Stimulated activated CD4-positive, alpha-beta T cell treated with anti-CD3 and anti-CD28 coated beads, Interleukin-12 subunit alpha, Interleukin-12 subunit beta, amount 100 ng/mL, for 4 hours (primary cell): ENCODE results near the gene LONRF2.
"Not testable (repeated sequence)": the region's sequence is repeated elsewhere in the genome, so short reads cannot be mapped to it uniquely, and the experiment has no call there.

Experiments
- DNase-seq: peaks from one replicate; pipeline ENCODE4 v3.0.0-alpha.2; 2020

LONRF2 gene

DNA sequence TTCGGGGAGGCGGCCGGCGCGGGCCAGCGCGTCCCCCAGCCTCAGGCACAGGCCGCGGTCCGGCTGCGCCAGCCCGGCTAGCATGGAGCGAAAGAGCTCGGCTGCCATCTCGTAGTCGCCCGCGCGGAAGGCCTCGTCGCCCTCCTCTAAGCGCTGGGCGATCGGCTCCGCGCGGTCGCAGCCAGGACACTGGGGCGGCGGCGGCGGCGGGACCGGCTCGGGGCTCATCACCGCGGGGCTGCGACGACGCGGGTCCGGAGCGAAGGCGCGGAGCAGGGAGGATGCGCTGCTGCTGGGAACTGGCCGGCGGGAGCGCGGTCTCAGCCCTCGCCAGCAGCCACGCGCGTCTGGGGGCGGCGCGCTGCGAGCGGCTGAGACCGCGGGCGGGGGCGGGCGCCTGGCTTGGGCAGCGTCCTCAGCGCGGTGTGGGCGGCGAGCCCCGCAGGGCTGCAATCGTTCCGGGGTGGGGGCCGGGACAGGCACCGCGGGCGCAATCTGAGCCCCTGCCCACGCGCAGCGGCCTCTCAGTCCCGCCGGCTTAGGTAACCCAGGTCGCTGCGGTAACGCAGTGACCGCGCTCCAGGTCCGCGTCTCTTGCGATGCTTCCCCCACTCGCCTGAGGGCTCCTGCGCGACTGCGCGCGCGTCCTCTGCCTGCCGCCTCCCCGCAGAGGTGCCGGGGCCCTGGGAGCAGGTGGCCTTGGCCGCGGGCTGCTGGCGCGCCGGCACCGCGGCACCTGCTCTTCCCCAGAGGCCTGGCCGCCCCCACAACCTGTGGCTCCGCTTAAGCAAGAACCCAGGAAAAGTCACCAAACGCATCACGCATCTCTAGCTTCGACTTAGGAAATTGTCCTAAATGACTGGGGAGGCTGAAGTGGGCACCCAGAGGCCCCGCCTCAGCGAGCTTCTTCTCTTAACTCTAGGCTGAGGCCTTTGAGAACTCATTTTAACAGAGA, at the start of gene LONRF2:
LONRF2 (minus strand) TSS at position 636 of the 955 bp plus-strand sequence; CDS start at position 228, 408 bp downstream.
- peak; percentile 2 for DNase-seq

DNA sequence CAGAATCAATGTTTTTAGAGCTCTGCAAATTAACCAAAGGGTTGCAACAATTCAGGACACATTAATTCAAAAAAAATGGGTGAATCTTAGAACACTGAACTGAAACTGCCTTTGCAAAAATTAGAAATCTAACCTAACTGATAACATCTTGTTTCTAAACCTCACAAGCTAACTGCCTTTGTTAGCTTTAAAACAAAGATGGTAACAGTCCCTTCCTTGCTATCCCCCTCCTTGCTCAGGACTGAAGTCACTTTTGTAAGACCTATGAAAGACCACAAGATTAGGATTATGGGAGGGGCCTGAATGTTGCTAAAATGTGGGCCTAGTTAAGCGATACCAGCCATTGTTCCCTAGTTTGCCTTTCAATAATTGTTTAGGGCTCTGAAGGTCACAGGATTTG, 44.9 kb upstream of the LONRF2 start:
- no peak for DNase-seq

DNA sequence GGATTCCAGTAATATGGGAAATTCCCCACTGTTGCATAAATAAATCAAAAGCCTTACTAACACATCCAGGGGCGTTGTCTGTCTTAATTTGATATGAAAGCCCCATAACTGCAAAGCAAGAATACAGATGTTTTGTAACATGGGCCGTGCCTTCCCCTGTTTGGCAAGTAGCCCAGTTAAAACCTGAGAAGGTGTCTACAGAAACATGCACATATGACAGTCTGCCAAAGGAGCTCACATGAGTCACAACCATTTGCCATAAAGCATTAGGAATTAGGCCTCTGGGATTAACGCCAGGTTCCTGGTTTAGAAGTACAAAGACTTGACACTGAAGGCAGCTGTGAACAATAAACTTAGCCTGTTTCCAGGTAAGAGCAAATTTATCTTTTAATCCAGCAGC, 43.1 kb upstream of the LONRF2 start:
- DNase-seq, result no peak

DNA sequence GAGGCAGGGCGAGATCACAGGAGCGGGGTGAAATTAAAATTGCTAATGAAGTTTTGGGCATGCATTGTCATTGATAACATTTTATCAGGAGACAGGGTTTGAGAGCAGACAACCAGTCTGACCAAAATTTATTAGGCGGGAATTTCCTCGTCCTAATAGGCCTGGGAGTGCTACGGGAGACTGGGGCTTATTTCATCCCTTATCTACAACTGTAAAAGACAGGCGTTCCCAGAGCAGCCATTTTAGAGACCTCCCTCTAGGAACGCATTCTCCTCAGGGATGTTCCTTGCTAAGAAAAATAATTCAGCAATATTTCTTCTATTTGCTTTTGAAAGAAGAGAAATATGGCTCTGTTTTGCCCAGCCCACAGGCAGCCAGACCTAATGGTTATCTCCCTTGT, 40.0 kb upstream of the LONRF2 start:
- not testable (repeated sequence) for DNase-seq

DNA sequence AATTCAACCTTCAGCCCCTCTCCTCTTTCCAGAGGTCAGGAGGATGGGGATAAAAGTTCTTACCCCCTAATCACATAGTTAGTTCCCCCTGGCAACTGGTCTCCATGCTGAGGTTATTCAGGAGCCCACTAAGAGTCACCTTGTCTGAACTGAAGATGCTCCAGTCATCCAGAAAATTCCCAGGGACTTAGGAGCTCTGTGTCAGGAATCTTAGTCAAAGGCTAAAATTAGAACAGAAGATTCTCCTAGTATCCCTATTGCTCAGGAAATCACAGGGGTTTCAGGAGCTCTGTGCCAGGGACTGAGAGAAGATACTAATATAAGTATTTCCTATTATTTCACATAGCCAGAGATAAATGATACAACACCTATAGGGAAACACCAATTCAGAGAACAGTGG, 37.3 kb upstream of the LONRF2 start:
- no peak for DNase-seq

DNA sequence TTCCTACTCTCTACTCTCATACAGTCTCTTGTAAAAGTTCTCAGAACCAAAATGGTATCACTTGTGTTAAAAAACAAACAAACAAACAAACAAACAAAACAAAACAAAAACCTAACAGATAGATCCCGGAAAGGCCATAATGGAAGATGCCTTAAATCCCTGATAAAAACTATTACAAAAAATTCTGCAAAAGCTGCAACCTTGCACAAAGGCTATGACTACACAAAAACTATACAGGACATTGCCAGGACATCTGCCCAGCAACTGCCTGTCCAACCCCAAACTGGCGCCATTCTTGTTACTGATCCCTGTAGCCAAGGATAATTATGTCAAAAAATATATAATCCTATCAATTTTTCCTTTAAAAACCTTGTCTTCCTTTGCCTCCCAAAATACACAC, 36.3 kb upstream of the LONRF2 start:
- no peak for DNase-seq

DNA sequence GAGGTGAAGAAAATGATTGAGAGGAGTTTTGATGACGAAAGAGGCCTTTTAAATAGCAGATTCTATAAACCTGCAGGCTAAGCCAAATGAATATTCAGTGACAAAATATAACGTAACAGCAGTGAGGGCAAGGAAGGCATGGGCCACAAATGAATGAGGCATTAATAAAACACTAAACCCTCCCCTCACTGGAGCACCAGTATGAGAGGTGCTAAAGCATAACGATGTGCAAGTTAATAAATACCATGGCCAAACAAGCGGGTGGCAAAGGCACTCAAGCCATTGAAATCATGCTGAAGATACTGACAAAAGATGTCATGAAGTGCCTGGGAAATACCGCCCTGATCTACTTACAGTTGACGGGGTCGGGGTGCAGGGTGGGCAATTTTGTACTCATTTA, 30.2 kb upstream of the LONRF2 start:
- DNase-seq, result no peak

DNA sequence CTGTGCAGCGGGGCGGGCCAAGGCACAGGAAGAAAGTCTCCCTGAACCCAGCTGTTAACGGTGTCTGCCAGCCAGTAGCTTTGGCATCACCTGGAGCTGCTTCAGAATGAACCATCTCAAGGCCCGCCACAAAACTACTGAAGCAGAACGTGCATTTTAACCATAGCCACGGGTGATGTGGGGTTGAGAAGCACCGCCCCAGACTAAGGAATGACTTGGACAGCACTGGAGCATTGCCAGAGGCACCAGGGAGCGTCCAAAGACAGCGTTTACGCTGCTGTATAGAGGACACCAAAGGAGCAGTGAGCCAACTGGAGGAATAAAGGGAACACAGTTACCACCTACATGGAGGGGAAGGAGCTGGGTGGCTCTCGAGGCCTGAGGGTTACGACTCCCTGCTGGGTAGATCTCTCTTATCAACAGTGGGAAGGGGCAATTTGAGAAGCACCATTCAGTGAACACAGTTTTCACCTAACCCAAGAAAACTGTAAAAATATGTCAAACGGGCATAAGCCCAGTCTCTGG, 28.4 kb upstream of the LONRF2 start:
- no peak for DNase-seq

DNA sequence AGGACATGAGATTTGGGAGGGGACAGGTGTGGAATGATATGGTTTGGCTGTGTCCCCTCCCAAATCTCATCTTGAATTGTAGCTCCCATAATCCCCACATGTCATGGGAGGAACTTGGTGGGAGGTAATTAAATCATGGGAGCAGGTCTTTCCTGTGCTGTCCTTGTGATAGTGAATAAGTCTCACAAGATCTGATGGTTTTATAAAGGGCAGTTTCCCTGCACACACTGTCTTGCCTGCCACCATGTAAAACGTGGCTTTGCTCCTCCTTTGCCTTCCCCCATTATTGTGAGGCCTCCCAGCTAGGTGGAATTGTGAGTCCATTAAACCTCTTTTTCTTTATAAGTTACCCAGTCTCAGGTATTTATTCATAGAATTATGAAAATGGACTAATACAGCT, 22.8 kb upstream of the LONRF2 start:
- DNase-seq, result not testable (repeated sequence)

DNA sequence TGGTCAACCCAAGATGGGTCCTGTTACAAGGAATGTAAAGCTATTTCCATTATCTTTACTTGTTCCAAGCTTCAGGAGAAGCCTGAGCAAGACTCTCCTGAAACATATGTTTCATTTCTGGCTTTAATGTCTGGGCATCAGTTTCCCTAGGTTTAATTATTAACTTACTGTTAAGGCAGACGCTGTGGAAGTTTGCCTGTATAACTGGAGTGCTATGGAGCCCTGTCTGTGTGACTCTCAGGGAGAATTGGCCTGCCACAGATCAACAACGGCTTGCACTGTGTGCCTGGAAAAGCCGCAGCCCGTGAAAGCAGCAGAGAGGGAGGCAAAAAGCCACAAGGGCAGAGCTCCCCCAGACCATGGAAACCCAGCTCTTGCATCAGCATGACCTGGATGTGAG, 22.1 kb upstream of the LONRF2 start:
- DNase-seq, result no peak

DNA sequence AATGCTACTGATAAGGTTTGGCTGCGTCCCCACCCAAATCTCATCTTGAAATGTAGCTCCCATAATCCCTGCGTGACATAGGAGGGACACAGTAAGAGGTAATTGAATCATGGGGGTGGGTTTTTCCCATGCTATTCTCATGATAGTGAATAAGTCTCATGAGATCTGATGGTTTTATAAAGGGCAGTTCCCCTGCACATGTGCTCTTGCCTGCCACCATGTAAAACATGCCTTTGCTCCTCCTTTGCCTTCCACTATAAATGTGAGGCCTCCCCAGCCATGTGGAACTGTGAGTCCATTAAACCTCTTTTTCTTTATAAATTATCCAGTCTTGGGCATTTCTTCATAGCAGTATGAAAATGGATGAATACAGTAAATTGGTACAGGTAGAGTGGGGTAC, 20.2 kb upstream of the LONRF2 start:
- not testable (repeated sequence) for DNase-seq

DNA sequence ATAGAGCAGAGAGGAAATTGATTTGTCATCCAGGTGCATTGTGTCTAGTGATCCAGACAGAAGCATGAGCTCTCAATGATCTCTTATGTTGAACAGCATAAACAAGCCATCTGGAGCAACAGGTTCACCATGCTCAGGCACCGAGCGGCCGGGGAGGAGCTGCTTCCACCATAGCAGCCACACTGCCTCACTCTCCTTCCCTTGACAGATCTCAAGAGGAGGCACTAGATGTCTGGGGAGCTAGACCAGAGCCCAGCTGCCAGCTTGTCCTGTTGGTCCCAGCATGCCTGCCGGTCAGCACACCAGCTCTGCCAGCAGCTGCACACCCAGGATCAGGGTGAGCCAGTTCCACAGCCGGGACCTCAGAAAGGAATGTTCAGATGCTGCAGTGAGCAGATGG, 17.5 kb upstream of the LONRF2 start:
- DNase-seq, result no peak

DNA sequence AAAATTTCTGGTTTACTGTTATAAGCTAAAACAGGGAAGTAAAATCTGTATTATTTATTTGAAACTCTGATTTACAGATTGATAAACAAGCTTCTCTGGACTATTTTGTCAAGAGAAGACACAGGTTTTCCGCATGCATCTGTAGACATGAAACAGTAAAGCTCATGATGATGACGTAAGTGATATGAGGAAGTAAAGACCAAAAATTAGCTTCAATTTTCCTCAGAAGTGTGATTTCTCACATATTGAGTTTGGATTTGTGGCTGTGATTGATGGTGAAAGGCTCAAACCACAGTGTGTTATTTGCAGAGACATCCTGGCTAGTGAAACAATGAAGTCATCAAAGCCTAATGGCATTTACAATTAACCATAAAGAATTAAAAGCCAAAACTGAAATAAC, 12.6 kb upstream of the LONRF2 start:
- no peak for DNase-seq

DNA sequence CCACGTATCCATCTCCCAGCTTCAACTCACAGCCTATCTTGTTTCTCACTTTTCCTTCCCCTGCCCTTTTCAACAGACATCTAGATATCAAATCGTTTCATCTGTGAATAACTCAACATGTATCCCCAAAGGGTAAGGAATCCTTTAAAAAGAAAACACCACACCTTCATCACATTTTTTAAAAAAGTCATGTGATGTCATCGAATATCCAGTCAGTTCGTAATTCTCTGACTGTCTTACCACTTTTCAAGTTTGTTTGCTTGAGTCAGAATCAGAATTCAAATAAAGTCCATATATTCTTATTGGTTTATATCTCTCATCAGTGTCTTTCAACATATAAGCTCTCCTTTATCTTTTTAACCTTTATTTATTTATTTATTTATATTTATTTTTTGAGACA, 5.4 kb upstream of the LONRF2 start:
- DNase-seq, result no peak

DNA sequence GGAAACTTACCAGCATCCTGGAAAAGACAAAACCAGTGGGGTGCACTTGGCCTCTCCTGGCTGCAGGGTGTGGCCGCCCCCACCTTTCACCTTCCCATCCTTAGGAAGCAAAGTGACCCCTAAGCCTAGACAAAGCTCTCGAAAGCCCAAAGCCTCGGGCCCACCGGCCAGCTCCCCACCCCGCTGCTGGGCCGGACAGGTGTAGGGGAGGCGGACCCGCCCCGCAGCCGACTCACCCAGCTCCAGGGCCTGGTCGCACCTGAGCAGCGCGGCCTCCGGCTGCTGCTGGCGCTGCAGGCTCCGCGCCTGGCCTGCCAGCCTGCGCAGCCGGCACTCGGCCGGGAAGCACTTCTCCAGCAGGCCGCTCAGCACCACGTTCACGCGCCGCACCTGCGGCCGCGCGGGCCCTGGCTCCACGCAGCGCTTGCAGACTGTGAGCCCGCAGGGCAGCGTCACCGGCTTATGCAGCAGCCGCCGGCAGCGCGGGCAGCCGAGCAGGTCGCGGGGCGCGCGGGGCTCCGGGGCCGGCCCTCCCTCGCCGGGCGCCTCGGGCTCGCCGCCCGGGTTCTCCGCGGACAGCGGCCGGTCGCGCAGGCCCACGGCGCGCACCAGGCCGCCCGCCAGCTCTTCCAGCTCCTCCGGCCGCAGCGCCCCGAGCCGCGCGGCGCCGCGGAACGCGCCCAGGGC, 979 bp downstream of the LONRF2 start:
- DNase-seq, result peak; percentile 4

DNA sequence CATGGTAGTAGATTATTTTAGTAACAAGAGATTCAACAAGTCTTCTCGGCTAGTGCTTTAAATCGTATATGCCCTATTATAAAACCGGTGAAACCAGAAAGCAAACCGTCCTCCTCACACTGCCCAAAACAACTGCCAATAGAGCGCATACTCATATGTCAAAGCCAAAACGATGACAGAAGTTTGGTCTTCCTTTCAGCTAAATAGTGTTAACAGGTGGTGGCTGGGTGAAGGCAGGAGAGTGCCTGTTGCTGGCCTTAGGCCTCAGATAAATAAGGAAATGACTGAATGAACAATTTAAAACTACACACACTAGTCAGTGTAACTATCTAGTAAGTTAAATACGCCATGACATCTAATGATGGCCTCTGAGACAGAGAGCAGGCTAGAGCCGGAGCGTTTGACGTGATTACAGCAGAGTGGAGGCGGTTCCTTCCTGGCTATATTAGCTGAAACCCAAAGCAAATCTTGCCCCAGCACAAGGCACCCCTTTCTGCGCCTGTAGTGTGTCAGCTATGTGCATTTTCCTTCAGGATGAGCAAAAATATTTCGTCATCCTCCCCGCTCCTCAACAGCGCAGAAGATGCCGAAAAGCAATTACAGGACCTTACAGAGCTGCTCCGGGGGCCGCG, 1.6 kb downstream of the LONRF2 start:
- no peak for DNase-seq

DNA sequence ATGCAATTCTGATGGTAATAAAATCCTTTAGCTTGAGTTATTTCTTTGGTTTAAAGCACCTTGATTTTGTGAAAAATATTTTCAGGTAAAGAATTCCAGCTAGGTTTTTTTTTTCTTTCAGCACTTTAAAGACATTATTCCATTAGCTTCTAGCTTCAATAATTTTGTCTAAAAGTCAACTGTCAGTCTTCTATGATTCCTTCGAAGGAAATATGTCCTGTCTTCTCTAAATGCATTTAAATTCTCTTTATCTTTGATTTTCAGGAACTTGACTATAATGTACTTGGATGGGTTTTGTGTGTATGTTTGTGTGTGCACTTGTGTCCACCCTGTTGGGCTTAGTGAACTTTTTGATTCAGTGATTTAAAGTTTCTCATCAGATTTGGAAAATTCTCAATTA, 4.7 kb downstream of the LONRF2 start:
- DNase-seq, result no peak

DNA sequence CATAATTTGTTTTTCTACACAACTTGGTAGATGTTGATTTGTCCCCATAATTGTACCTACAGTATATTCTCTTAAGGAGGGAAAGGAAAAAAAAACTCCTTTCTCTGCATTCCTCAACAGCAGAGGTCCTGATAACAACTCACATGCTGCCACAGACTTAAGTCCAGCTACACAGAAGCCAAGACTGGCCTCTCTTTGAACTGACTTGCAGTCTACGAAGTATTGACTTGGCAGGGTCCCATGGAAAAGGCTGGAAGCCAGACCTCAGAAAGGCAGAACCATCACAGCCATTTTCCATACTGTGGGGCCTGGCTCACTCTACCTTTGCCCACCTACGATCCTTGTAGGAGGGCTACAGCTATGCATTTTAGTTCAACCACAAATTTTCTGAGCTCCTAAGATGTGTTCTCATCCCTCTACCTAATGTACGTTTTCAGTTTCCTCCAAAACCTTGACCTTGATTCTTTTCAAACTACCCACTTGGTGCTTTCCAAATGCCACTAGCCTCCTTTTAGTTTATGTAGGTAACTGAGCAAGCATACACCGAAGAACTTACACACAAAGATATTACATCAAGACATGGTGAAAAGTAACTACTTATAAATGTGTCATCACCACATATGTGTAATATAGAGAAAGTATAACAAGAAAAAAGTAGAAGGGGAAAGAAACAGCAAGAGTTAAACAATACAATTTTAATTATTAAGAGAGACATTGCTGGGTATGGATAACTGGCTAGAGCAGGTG, 12.2 kb downstream of the LONRF2 start:
- DNase-seq, result no peak

DNA sequence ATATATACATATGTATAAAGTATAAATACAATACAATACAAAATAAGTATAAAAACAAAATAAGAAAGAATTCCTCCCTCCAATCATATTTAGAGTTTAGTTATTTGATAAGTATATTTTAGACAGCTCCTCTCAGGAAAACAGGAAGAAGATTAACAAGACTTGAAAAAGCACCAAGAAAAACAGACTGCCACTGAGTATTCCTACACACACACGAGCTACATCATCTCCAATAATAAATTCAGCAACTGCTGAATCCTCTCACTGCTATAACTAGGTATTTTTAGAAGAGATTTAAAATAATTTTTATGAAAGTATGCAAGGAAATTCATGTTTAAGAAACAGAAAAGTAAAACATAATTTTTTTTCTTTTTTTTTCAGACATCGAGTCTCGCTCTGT, 13.0 kb downstream of the LONRF2 start:
- DNase-seq, result no peak

DNA sequence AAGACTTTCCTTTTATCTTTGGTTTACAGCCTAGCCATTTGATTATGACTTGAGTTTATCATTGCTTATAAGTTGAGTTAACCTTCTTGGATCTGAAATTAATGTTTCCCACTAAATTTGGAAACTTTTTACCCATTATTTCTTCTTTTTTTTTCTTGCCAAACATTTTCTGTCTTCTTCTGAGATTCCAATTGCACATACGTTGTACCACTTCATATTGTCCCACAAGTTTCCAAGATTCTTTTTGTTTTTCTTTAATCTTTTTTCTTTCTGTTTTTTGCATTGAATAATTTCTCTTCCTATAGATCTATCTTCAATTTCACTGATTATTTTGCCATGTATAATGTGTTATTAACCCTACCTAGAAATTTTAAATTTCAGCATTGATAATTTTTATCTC, 18.6 kb downstream of the LONRF2 start:
- no peak for DNase-seq

DNA sequence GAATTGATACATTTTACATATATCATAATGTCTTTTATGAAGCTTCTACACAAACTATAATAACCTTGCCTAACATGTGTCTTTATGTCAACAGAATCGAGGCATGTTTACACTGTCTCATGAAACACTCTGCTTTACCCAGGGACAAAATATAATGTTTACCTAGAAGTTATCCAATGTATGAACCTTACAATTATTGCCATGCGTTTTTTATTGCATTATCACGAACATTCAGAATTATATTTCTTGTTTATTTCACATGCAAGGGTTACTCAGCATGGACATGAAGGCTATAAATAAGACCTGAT, 19.8 kb downstream of the LONRF2 start:
- DNase-seq, result no peak

DNA sequence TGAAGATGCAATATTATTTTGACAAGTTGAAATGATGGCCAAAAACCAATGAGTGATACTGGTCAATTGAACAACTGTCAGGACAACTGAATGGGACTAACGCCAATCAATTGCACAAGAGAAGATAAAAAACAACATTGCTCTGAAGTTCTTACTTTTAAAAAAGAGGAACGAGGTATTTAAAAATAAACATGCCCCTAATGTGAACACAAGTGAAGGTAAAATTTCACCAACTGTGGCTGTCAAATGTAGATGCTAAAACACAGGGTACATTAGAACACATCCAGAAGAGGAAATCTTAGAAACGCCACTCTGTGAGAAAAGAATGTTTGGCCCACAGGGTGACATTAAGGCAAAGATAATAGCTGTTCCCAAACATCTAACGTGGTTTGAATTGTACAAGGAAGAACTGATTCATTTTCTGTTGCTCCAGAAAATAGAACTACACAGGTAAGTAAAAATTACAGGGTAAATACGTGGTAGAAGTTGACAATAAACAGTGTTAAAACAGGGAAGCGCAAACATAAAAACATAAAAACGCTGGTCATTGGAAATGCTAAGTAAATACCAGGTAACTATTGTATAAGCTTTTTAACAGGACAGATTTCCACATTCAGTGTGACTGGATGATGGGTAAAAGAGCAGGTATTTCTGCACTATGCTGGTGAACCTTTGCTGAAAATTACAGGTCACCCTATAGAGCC, 20.3 kb downstream of the LONRF2 start:
- DNase-seq, result no peak
